ENCODE measurements around the gene ASAP2.

DNA sequence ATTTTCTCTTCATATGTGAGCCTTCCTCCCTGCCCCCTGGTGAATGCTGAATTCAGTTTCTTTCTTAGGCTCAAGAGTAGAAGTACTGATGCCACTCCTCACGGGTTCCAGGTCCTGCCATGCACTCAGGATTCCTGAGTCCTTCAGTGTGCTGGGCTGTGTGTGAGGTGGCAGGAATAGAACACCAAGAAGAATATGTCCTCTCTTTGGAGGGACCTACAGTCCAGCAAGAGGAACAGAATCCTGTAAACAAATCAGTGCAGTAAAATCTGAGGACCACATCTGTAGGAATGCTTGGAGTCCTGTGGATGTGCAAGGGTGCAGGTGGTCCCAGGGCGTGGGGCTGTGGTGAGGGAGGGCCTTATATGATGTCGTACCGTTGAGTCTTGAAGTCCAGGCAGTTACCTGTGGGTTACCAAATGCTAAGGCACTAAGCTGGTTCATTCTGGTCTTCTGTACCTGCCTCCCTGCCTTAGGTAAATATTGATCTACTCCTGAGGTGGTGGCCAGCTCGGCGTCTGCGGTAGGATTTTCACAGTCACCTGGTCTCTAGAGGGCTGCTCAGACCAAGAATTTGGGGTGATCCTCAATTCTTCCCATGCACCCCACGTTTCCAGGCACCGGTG, 5.5 kb downstream of the ASAP2 start:
- TF ChIP-seq POLR2AphosphoS5 (IDR thresholded peaks at IDR 0.05; ENCODE audit: low read depth, low read length) (no peak), POLR2A (IDR thresholded peaks at IDR 0.05; ENCODE audit: low read depth, low read length) (no peak), TAF1 (IDR thresholded peaks at IDR 0.05; ENCODE audit: low read depth, low read length) (no peak), SPI1 (IDR thresholded peaks at IDR 0.05; ENCODE audit: low read depth, low read length) (no peak)
